OCI-LY7 (cell line): ENCODE measurements around the gene PHIP. TPM values are rescaled to one million over a fixed set of nuclear protein-coding genes. Genes with fewer than 3 reads are reported as not detected.
"Not testable (repeated sequence)": the region's sequence is repeated elsewhere in the genome, so short reads cannot be mapped to it uniquely, and the experiment has no call there.

Experiments used
- BruUV-seq: library from RNA; stranded (reverse); fragments of 400-500 nt; replicated peaks from 2 replicates; lab custom pipeline; 2021; lab: Mats Ljungman, UMichigan
- CTCF ChIA-PET: fragments of 300-600 bp; sonication (Branson Sonifier 250); formaldehyde crosslinking; loops from one replicate; lab custom pipeline; 2022; ENCODE audit warnings: antibody characterized with exemption; ENCODE audit not compliant: unreplicated experiment; lab: Charles Lee
- POLR2A ChIA-PET: fragments of 300-600 bp; sonication (Branson Sonifier 250); formaldehyde crosslinking; loops from one replicate; lab custom pipeline; 2022; ENCODE audit warnings: antibody characterized with exemption; lab: Charles Lee
- DNase-seq: peaks from one replicate; pipeline ENCODE4 v3.0.0-alpha.2; 2015; ENCODE audit warnings: low spot score
- H2AFZ ChIP-seq: fragments of 200-600 bp; sonication (generic), shearing (Covaris generic); 2 replicates; pipeline ENCODE4 v1.6.1; 2014; ENCODE audit warnings: mild to moderate bottlenecking, antibody characterized with exemption, low read length, moderate library complexity
- H3K27ac ChIP-seq: fragments of 200-600 bp; sonication (generic); 2 replicates; pipeline ENCODE4 v1.5.1; 2014; ENCODE audit warnings: mixed run types, low read depth, mild to moderate bottlenecking, moderate library complexity, low read length, inconsistent platforms; ENCODE audit not compliant: poor library complexity, severe bottlenecking
- H3K36me3 ChIP-seq: fragments of 200-600 bp; sonication (generic); 2 replicates; pipeline ENCODE4 v1.6.1; 2014; ENCODE audit warnings: mild to moderate bottlenecking, antibody characterized with exemption, low read length, moderate library complexity, mixed read lengths; ENCODE audit not compliant: insufficient read depth
- H3K4me1 ChIP-seq: fragments of 200-600 bp; sonication (generic); 2 replicates; pipeline ENCODE4 v1.5.1; 2014; ENCODE audit warnings: mild to moderate bottlenecking, low read length; ENCODE audit not compliant: insufficient read depth, poor library complexity, severe bottlenecking
- H3K4me2 ChIP-seq: fragments of 200-600 bp; sonication (generic); 2 replicates; pipeline ENCODE4 v1.6.1; 2014; ENCODE audit warnings: mild to moderate bottlenecking, low read length
- H3K4me3 ChIP-seq: fragments of 200-600 bp; sonication (generic); 2 replicates; pipeline ENCODE4 v1.5.1; 2014; ENCODE audit warnings: mild to moderate bottlenecking, low read depth, low read length; ENCODE audit not compliant: poor library complexity, severe bottlenecking
- H3K79me2 ChIP-seq: fragments of 200-600 bp; sonication (generic); 2 replicates; pipeline ENCODE4 v1.6.1; 2016; ENCODE audit warnings: low read depth, mild to moderate bottlenecking, low read length, moderate library complexity, mixed read lengths; ENCODE audit not compliant: insufficient read depth
- H3K9me2 ChIP-seq: fragments of 200-600 bp; sonication (generic); 2 replicates; pipeline ENCODE4 v1.6.1; 2016; ENCODE audit warnings: mild to moderate bottlenecking, low read length, mixed read lengths; ENCODE audit not compliant: insufficient read depth
- H3K9me3 ChIP-seq: fragments of 200-600 bp; sonication (generic); 2 replicates; pipeline ENCODE4 v1.6.1; 2014; ENCODE audit warnings: mild to moderate bottlenecking, mixed run types, low read length, mixed read lengths
- H4K20me1 ChIP-seq: fragments of 200-600 bp; sonication (generic); 2 replicates; pipeline ENCODE4 v1.6.1; 2014; ENCODE audit warnings: mild to moderate bottlenecking, antibody characterized with exemption, low read length, moderate library complexity, mixed read lengths; ENCODE audit not compliant: insufficient read depth
- CTCF ChIP-seq: fragments of 200-600 bp; sonication (generic); conservative IDR thresholded peaks from 2 replicates; pipeline ENCODE4 v1.5.1; 2014; ENCODE audit warnings: mild to moderate bottlenecking, antibody characterized with exemption, low read length, moderate library complexity, mixed read lengths
- EZH2phosphoT487 ChIP-seq: fragments of 200-600 bp; sonication (generic); IDR thresholded peaks from 2 replicates; pipeline ENCODE4 v1.6.1; 2018; ENCODE audit warnings: low read depth, borderline replicate concordance, mild to moderate bottlenecking, mixed run types, antibody characterized with exemption, low read length, moderate library complexity, mixed read lengths
- intact Hi-C: fragments of 100-400 bp; cut with micrococcal nuclease; formaldehyde crosslinking; loops from one replicate; pipeline ENCODE4 v1.10.0; 2022; ENCODE audit not compliant: unreplicated experiment
- total RNA-seq, 2 experiments: library from RNA; depleted of rRNA in 1 of 2; stranded (reverse); fragments of >200 nt in 1 of 2; shearing (Covaris generic) in 1 of 2; gene quantifications; 2 replicates each; pipeline ENCODE4 v1.2.3, GENCODE V29; 2014 to 2022

Gene PHIP
- total RNA-seq, 2 experiments from 2014 or later: 32.1 to 46.6 TPM

DNA sequence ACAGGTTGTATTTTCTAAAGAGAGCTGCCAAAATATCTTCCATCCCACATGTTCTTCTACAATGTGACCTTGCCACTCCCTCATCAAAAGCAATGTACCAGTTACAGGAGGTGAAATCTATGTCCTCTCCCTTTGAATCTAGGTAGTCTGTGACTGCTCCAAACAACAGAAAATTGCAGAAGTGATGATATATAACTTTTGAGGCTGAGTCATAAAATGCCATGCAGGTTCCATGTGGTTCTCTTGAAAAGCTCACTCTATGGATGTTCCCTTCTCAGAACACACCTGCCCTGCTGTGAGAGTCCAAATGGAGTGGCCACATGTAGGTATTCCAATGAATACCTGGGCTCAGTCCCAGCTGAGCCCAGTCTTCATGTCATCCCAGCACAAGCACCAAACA, 16.9 kb upstream of the PHIP start:
- ChIA-PET CTCF (no interaction called here), POLR2A (no interaction called here)
- no peak overlapping the region for H3K4me2 ChIP-seq
- H3K79me2 ChIP-seq: no peaks in the 10 kb centered on the region
- H3K9me3 ChIP-seq: no peaks in the 10 kb centered on the region
- H3K27ac ChIP-seq: no peak overlapping the region
- intact Hi-C loops: no loop called here
- no peak overlapping the region for H2AFZ ChIP-seq
- TF ChIP-seq CTCF (no peak), EZH2phosphoT487 (no peak)
- H3K36me3 ChIP-seq: no peaks in the 10 kb centered on the region
- no peak for DNase-seq
- no peak overlapping the region for H3K4me3 ChIP-seq
- no peaks in the 10 kb centered on the region for H4K20me1 ChIP-seq
- no peaks in the 10 kb centered on the region for H3K9me2 ChIP-seq
- no peaks in the 10 kb centered on the region for H3K4me1 ChIP-seq
- BruUV-seq: no TSS peak

DNA sequence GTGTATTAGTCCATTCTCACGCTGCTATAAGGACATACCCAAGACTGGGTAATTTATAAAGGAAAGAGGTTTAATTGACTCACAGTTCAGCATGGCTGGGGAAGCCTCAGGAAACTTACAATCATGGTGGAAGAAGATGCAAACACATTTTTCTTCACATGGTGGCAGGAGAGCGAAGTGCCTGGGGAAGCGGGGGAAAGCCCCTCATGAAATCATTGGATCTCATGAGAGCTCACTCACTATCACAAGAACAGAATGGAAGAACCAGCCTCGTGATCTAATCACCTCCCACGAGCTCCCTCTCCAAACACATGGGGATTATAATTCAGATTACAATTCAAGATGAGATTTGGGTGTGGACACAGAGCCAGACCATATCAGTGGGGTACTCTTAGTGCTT, 13.7 kb upstream of the PHIP start:
- H4K20me1 ChIP-seq, CTCF ChIA-PET, H2AFZ ChIP-seq, H3K4me1 ChIP-seq, H3K9me3 ChIP-seq, H3K4me2 ChIP-seq, H3K9me2 ChIP-seq, H3K27ac ChIP-seq, H3K4me3 ChIP-seq, H3K79me2 ChIP-seq, BruUV-seq, DNase-seq, H3K36me3 ChIP-seq, intact Hi-C loops: not testable (repeated sequence)
- POLR2A ChIA-PET: interaction anchor here (0.5 kb wide), 1 partner anchor 1336 kb away, joined by 3 read pairs; no protein-coding TSS in a partner anchor

GRCh38 chr6:79089552-79090404, 11.7 kb upstream of the PHIP start:
- DNase-seq: no peak
- TF ChIP-seq CTCF (no peak), EZH2phosphoT487 (no peak)
- H3K4me2 ChIP-seq: no peak overlapping the region

More at GRCh38 chr6:79089552-79090404, 11.7 kb upstream of the PHIP start:
- Histone ChIP-seq H3K9me2 (0 out of 2 replicates have a peak, but pooled peaks cover 4% of the 10 kb centered on the region), H3K4me1 (no peaks in the 10 kb centered on the region), H3K4me3 (no peak overlapping the region), H3K79me2 (no peaks in the 10 kb centered on the region), H3K27ac (no peak overlapping the region), H4K20me1 (no peaks in the 10 kb centered on the region), H3K36me3 (no peaks in the 10 kb centered on the region), H3K9me3 (no peaks in the 10 kb centered on the region), H2AFZ (no peak overlapping the region)
- CTCF ChIA-PET: no interaction called here
- intact Hi-C loops: no loop called here
- POLR2A ChIA-PET: no interaction called here
- BruUV-seq: no TSS peak
